Fibroblast of mammary gland (primary cell): Measurements from ENCODE around the gene KCNIP2.

Experiments
- DNase-seq: peaks from one replicate; pipeline ENCODE4 v3.0.0-alpha.2; 2010; ENCODE audit warnings: low read depth
- H3K4me3 ChIP-seq: 2 replicates; pipeline ENCODE4 v1.5.1; 2011; ENCODE audit warnings: low read depth, mild to moderate bottlenecking, low read length, moderate library complexity; ENCODE audit not compliant: control insufficient read depth
- TF ChIP-seq, protein P1 (sequence below): conservative IDR thresholded peaks from 2 replicates; pipeline ENCODE4 v1.5.1; 2011; ENCODE audit warnings: low read depth, low read length, inconsistent platforms; ENCODE audit not compliant: control insufficient read depth, insufficient read depth

Gene KCNIP2

GRCh38 chr10:101843032-101844021 lies at the start of gene KCNIP2:
TSS of gene KCNIP2 (minus strand) at chr10:101843800. CDS start at chr10:101843568, 232 bp downstream.
- H3K4me3 ChIP-seq: no peak within 1 kb of the TSS
- DNase-seq: no peak
- TF ChIP-seq, protein P1, sequence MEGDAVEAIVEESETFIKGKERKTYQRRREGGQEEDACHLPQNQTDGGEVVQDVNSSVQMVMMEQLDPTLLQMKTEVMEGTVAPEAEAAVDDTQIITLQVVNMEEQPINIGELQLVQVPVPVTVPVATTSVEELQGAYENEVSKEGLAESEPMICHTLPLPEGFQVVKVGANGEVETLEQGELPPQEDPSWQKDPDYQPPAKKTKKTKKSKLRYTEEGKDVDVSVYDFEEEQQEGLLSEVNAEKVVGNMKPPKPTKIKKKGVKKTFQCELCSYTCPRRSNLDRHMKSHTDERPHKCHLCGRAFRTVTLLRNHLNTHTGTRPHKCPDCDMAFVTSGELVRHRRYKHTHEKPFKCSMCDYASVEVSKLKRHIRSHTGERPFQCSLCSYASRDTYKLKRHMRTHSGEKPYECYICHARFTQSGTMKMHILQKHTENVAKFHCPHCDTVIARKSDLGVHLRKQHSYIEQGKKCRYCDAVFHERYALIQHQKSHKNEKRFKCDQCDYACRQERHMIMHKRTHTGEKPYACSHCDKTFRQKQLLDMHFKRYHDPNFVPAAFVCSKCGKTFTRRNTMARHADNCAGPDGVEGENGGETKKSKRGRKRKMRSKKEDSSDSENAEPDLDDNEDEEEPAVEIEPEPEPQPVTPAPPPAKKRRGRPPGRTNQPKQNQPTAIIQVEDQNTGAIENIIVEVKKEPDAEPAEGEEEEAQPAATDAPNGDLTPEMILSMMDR: peak; percentile 27

- TF ChIP-seq, protein P1: no peak
- DNase-seq: peak; percentile 19
Observed at GRCh38 chr10:101892782-101893391, 49.3 kb upstream of the KCNIP2 start.

GRCh38 chr10:101889256-101890210 lies 45.9 kb upstream of the KCNIP2 start:
- peak; percentile 79 for DNase-seq
- H3K4me3 ChIP-seq: no peak overlapping the region
- TF ChIP-seq, protein P1: peak; percentile 92

More at GRCh38 chr10:101892782-101893391, 49.3 kb upstream of the KCNIP2 start:
- H3K4me3 ChIP-seq: no peak overlapping the region

DNA sequence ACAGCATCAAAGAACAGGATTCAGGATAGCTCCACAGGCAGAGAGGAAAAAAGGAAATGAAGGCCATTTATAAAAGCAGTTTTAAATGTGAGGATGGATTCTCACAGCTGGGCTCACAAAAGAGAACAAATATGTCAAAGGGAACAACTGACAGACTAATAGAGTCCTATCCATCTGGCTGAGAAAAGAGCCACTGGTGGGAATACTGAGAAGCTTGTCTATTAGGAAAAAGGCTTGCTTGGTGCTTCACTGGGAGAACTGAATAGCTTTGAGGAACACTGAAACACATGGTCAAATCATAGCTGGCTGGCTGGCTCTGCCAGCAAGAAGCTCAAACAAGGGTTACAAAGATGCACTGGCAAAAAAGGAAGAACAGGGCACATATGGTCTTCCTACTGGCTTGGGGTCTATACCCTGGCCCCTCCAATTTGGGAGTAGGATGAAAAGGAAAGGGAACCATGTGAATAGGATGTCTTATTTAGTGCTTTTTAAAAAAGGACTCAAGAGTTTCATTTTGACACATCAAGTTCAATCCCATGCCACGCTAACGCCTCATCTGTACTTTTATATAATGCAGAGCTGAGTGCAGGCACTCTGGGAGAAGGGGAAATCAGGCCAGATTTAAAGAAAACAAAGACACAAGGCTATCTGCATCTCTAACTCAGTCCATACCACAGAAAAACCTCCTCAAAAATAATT lies 44.8 kb upstream of the KCNIP2 start:
- no peak for DNase-seq

GRCh38 chr10:101887775-101888174 lies 44.2 kb upstream of the KCNIP2 start:
- no peak for DNase-seq
- no peak overlapping the region for H3K4me3 ChIP-seq
- TF ChIP-seq, protein P1: no peak

More for the DNA sequence above, 44.8 kb upstream of the KCNIP2 start:
- H3K4me3 ChIP-seq: no peak overlapping the region
- TF ChIP-seq, protein P1: no peak
